ENCODE measurements around the gene POMGNT1. TPM values are rescaled to one million over a fixed set of nuclear protein-coding genes. Genes with fewer than 3 reads are reported as not detected.
A peak's percentile ranks its signal among the peaks of the same experiment; 100 is the strongest.
"Not testable (repeated sequence)": the region's sequence is repeated elsewhere in the genome, so short reads cannot be mapped to it uniquely, and the experiment has no call there.

Gene POMGNT1
- total and polyA plus RNA-seq, 10 donors = 21.6 to 59.5 (median 32.4) TPM

- no peak overlapping the region for H3K27ac ChIP-seq
- H3K27me3 ChIP-seq (replicated peaks in 1 of 7) = no peaks in the 10 kb centered on the region
- H3K4me1 ChIP-seq = peaks cover 0 to 24% (median 18%) of the 10 kb centered on the region in 6 donors
- DNase-seq = no peak
- intact Hi-C loops (cut with DNase I; ENCODE audit: low total_unique reads) = loop anchor here (5.0 kb wide), 1 partner anchor 57 kb away; the partner anchor contains the start of genes LRRC41 and UQCRH
- no peaks in the 10 kb centered on the region for H3K9me3 ChIP-seq
- no peak overlapping the region for H3K4me3 ChIP-seq
- TF ChIP-seq POLR2A (IDR thresholded peaks at IDR 0.05) (no peak), CTCF (IDR thresholded peaks at IDR 0.05 in 8 of 11, conservative IDR thresholded peaks at IDR 0.05 in 3 of 11) (peak in 6 of 11 experiments; percentile 11 to 44 (median 26))
- 54 to 71% (median 58%) methylated on average over 3 of the region's 3 CpGs for WGBS, 5 donors
- no peaks in the 10 kb centered on the region for H3K36me3 ChIP-seq
These were observed 46.6 kb upstream of the POMGNT1 start for GRCh38 chr1:46244656-46245371.

GRCh38 chr1:46243831-46244230 lies 45.6 kb upstream of the POMGNT1 start:
- DNase-seq; H3K27ac ChIP-seq; H3K4me3 ChIP-seq; H3K27me3 ChIP-seq (replicated peaks in 1 of 7); H3K36me3 ChIP-seq; intact Hi-C loops (cut with DNase I; ENCODE audit: low total_unique reads); H3K9me3 ChIP-seq: not testable (repeated sequence)
- peaks cover 0 to 24% (median 18%) of the 10 kb centered on the region in 6 donors for H3K4me1 ChIP-seq
- WGBS, 5 donors = 82 to 91% (median 86%) methylated on average over 3 of the region's 3 CpGs

- H3K36me3 ChIP-seq = no peaks in the 10 kb centered on the region
- WGBS, 5 donors = 75 to 84% (median 81%) methylated on average over 1 of the region's 1 CpG
- no peak for DNase-seq
- no peaks in the 10 kb centered on the region for H3K27me3 ChIP-seq (replicated peaks in 1 of 7)
- H3K9me3 ChIP-seq = peaks cover 0 to 6% (median 0%) of the 10 kb centered on the region in 8 donors
- no peak overlapping the region for H3K4me3 ChIP-seq
- H3K27ac ChIP-seq = no peak overlapping the region
- intact Hi-C loops (cut with DNase I; ENCODE audit: low total_unique reads) = no loop called here
- TF ChIP-seq POLR2AphosphoS5 (IDR thresholded peaks at IDR 0.05) (no peak), POLR2A (IDR thresholded peaks at IDR 0.05) (no peak), CTCF (IDR thresholded peaks at IDR 0.05 in 8 of 11, conservative IDR thresholded peaks at IDR 0.05 in 3 of 11) (no peak)
- peaks cover 0 to 15% (median 13%) of the 10 kb centered on the region in 6 donors for H3K4me1 ChIP-seq
These were observed 44.7 kb upstream of the POMGNT1 start for GRCh38 chr1:46242918-46243317.

- DNase-seq; H3K36me3 ChIP-seq; H3K4me1 ChIP-seq; H3K27ac ChIP-seq; H3K4me3 ChIP-seq; intact Hi-C loops (cut with DNase I; ENCODE audit: low total_unique reads); H3K27me3 ChIP-seq (replicated peaks in 1 of 7): not testable (repeated sequence)
- WGBS, 5 donors = 60 to 91% (median 86%) methylated on average over 2 to 11 of the region's 38 CpGs; no CpG with 5 or more reads in 1 of the 5 donors
- H3K9me3 ChIP-seq = peaks cover 0 to 16% (median 9%) of the 10 kb centered on the region in 8 donors
These were observed 43.5 kb upstream of the POMGNT1 start for GRCh38 chr1:46241733-46242132.

- H3K36me3 ChIP-seq; intact Hi-C loops (cut with DNase I; ENCODE audit: low total_unique reads); H3K27ac ChIP-seq; DNase-seq; H3K4me1 ChIP-seq; H3K27me3 ChIP-seq (replicated peaks in 1 of 7); H3K4me3 ChIP-seq: not testable (repeated sequence)
- peaks cover 0 to 21% (median 14%) of the 10 kb centered on the region in 8 donors for H3K9me3 ChIP-seq
- 54 to 73% (median 63%) methylated on average over 1 of the region's 1 CpG for WGBS, 5 donors
These were observed 40.6 kb upstream of the POMGNT1 start for GRCh38 chr1:46238865-46239264.
